GM18502 (cell line): ENCODE results near the gene NAP1L1.

ENCODE experiments used
- ATAC-seq: cut with Tn5 transposase; IDR thresholded peaks from one replicate; pipeline ENCODE4 v1.9.1; 2021; ENCODE audit warnings: mild to moderate bottlenecking; ENCODE audit not compliant: unreplicated experiment, poor library complexity

NAP1L1 gene

GRCh38 chr12:76042147-76042546 lies 42.3 kb downstream of the NAP1L1 start:
- ATAC-seq: no peak

DNA sequence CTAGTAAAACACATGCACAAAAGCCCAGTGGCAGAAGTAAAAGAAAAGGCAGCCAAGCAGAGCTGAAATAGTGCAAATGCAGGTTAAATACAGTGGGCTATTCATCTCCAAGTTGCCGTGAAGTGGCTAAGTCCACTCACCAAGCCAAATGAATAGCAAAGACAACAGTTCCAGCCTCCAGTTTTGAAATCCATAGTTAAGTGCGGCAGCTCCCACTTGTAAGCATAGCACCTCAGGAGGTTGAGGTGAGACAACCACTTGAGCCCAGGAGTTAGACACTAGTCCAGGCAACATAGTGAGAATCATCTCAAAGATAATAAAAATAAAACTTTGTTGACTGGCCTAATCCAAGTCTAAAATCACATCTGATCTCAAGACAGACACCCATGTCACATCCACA lies 43.1 kb downstream of the NAP1L1 start:
- ATAC-seq: no peak

- ATAC-seq: no peak
Measured at GRCh38 chr12:76040461-76040860, 44.0 kb downstream of the NAP1L1 start.

DNA sequence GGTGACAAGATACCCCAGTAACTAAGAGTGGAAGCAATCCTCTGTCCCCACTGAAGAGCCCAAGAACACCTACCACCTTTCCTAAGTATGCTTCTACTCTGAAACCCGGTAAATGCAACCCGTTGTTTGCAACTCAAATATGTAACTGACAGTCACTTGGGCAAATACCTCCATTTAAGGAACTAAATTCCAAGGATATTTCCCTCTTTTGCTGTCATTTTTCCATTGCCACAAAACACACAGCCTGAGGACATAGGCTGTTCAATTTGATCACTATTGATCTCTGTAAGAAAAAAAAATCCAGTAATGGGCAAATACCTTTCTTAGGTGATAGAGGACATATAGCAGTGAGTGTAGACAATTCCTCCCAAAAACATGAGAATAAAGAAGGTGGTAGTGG lies 46.3 kb downstream of the NAP1L1 start:
- ATAC-seq: no peak

- ATAC-seq: peak; percentile 68
Measured at GRCh38 chr12:76037130-76038103, 47.1 kb downstream of the NAP1L1 start.

DNA sequence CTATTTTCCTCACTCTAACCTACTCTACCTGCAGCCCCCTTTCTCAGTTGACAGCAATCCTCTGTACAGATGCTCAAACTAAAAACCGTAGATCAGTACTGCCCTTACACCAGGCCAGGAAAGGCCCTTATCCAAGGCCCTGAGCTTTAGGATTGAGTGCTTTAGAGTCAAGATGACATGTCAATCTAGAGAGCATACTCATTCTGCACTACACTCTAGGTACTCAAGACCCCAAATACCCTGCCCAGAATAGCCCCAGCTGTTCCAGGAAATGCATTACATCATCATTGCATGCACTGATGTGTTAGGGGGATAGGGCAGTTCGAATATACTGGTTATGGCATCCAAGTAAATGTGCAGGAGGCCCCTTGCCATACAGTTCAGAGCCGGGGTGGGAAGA lies 49.4 kb downstream of the NAP1L1 start:
- ATAC-seq: no peak

DNA sequence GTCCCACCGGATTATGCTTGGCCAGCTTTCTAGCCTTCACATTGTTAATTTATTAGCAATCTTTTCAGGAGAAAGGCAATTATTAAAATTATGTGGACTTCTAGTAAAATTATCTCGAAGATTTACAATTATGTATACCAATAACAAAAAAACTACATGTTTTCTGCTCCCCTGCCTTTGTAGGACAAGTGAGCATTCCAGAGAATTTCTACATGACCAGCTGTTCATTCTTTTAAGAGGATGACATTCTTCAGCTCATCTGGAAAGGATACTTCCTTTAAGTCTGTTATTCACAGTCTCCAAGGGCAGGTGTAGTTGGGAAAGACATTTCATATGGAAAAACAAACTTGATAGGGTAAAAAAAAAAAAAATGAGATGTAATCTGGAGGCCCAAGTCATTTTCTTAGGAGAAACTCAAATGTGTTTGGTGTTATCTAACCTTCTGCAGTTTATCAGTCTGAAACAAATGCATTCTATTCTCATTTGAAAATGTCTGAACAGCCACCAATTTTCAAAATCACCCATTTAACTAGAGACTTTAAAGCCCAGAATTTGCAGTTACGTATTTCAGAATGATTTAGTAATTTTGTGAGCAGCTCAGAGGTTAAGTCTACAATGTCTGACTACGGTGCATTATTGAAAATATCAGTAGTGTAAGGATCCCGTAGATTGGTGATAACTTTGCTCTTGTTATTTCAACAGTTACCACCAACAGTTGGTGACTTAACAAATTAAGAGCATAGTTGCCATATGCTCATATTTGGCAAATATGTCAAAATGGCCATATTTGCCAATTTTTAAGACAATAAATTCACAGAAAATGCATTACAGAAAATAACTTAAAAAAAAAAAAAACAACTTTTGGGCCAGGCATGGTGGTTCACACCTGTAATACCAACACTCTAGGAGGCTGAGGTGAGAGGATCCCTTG lies 51.1 kb downstream of the NAP1L1 start:
- ATAC-seq: no peak

- peak; percentile 31 for ATAC-seq
Measured at GRCh38 chr12:76032043-76032981, 52.2 kb downstream of the NAP1L1 start.

GRCh38 chr12:76031414-76032042 lies 53.0 kb downstream of the NAP1L1 start, which contains the start of gene PHLDA1:
Gene PHLDA1, minus strand, starts transcription at chr12:76031776.
- peak; percentile 83 for ATAC-seq

DNA sequence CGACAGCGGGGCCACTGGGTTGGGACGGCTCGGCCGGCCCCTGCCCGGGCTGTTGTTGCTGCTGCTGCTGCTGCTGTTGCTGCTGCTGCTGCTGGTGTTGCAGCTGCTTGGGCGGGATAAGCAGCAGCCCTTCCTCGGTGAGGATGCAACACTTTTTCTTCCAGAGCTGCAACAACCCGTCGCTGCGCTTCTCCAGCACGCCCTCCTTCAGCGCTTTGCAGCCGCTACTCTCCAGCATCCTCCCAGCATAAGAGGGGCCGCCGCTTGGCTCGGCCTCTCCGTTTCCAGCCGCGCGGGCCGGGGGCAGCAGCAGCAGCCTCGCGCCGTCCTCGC lies 53.4 kb downstream of the NAP1L1 start:
- peak; percentile 22 for ATAC-seq

- ATAC-seq: no peak
Measured at GRCh38 chr12:76030341-76031080, 54.0 kb downstream of the NAP1L1 start.

DNA sequence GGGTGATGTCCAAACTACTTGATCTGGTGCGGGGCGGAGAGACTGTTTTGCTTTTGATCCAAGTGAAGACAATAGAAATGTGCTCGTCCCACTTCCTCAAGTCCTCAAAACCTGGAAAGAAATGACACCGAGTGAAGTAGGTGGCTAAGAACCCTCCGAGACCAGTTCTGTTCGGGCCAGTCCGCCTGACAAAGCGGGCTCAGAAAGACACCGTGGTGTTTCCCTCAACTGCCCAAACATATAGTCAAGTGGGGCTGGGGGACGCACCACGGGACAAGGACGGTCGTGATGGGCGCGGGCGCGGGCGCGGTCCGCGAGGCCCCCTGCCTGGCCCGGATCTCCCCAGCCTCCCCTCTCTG lies 54.5 kb downstream of the NAP1L1 start:
- no peak for ATAC-seq

GRCh38 chr12:76028571-76029277 lies 55.8 kb downstream of the NAP1L1 start:
- ATAC-seq: no peak

DNA sequence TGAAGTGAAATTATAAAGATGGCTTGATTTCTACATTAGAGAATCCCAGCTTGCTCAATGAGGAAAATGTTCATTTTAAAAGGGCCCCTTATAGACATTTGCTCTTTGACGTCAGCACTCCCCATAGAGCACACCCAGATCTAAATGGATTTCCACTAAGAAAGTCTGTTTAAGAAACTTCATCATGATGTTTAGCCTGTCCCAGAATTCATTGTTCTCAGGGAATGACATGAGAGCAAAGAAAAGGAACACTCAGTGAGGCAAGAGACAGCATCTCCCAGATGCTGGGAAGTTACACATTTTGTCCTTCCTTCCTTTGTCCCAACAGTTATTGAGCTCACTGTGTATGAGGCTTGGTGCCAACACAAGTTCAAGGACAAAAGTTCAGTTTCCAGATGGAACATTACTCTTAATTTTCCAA lies 57.8 kb downstream of the NAP1L1 start:
- no peak for ATAC-seq

DNA sequence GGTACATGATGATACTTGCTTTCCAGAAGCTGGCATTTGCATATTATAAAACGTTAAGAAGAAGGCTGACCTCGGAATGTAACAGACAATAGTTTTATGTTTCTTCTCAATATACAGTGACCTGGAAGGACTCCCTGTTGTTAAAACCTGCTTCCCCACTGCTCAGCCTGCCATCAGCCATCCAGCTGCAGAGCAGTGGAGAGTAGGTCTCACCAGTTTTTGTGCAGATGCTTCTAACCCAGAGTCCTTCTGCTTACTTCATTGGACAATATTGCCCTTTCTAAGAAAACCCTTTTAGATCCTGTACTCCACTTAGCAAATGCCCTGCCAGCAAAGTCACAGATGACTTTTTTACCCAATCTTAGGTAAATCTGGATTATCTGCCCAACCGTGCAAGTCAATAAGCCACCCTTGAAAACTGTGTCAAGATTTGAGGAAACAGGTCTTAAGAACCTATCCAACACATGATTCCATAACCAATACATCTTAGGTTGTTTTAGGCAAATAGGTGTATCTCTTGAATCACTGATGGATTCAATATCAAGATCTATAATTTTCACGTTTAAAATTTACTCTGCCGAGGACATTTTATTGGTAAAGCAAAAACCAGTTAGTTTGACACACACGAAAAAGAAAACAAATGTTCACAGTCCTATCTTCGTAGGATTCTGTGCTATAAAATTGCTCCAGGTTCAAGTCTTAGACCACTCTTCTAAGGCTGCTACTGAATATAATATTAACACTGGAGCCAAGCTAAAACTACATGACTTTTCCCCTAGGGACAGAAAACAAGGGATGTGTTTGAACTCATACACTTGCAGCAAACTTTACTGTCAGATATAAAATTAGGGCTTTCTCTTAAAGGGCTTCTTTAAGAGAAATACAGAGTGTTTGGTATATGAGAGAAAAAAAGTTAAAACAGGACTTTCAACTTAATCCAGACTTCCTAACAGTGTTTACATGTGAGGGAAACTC lies 58.6 kb downstream of the NAP1L1 start:
- no peak for ATAC-seq

- no peak for ATAC-seq
Measured at GRCh38 chr12:76024942-76025600, 59.4 kb downstream of the NAP1L1 start.
